HEK293T (cell line): Measurements from ENCODE around the gene PRSS23.

Source experiments
- BHLHE40 ChIP-seq: fragments of 450-650 bp; IDR thresholded peaks from 2 replicates; pipeline ENCODE4 v1.6.1; 2016; ENCODE audit warnings: mild to moderate bottlenecking, moderate library complexity, borderline replicate concordance
- ELF4 ChIP-seq: fragments of 450-650 bp; IDR thresholded peaks from 2 replicates; pipeline ENCODE4 v1.6.1; 2017; ENCODE audit warnings: antibody characterized with exemption
- HDGF ChIP-seq: fragments of 450-650 bp; IDR thresholded peaks from 2 replicates; pipeline ENCODE4 v1.6.1; 2017; ENCODE audit warnings: antibody characterized with exemption, borderline replicate concordance
- L3MBTL2 ChIP-seq: fragments of 450-650 bp; conservative IDR thresholded peaks from 2 replicates; pipeline ENCODE4 v1.6.1; 2016; ENCODE audit warnings: mild to moderate bottlenecking
- NFRKB ChIP-seq: fragments of 450-650 bp; IDR thresholded peaks from 2 replicates; pipeline ENCODE4 v1.6.1; 2016; ENCODE audit warnings: mild to moderate bottlenecking, moderate library complexity
- SP1 ChIP-seq: fragments of 450-650 bp; IDR thresholded peaks from 2 replicates; pipeline ENCODE4 v1.6.1; 2017
- SUZ12 ChIP-seq: fragments of 450-650 bp; IDR thresholded peaks from 2 replicates; pipeline ENCODE4 v1.6.1; 2016; ENCODE audit warnings: mild to moderate bottlenecking

DNA sequence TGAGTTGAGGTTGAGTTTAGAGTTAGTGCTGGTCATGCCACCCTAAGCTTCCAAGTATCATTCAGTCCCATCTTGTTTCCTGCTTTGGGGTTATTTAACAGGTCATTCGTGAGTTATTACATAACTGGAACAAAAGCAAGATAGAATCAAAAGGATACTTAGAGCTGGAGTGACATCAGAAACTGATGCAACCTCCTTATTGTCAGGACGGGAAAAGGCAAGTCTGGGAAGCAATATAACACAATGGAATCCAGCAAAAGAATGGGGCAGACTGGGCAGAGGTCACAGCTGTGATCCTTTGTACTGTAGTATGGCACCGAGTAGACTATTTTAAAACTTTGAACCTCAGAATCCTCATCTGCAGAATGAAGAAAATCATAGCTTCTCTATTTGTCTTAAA, 4.4 kb upstream of the PRSS23 start:
- TF ChIP-seq NFRKB (no peak), SUZ12 (no peak), ELF4 (no peak), HDGF (no peak), SP1 (no peak), L3MBTL2 (no peak), BHLHE40 (no peak)
